Keratinocyte (primary cell): ENCODE measurements around the gene ZEB2.

Source experiments
- CTCF ChIP-seq, 3 experiments: IDR thresholded peaks in 1 of 3; conservative IDR thresholded peaks in 1 of 3; optimal IDR thresholded peaks in 1 of 3; 2 replicates in 2 of 3; 3 replicates in 1 of 3; pipeline versions ENCODE3 to v1.5.1; 2011; ENCODE audit warnings: low read length in 3 of 3, mild to moderate bottlenecking in 3 of 3, moderate library complexity in 2 of 3, control low read depth in 1 of 3, inconsistent platforms in 1 of 3; ENCODE audit not compliant: insufficient read depth in 2 of 3; ENCODE audit errors: extremely low read depth in 1 of 3
- EZH2 ChIP-seq: IDR thresholded peaks from one replicate; pipeline ENCODE4 v1.6.1; 2012; ENCODE audit warnings: inconsistent platforms, mild to moderate bottlenecking, low read length, moderate library complexity

GRCh38 chr2:144379851-144380311 lies 140.0 kb downstream of the ZEB2 start:
- no peak for TF ChIP-seq CTCF (optimal IDR thresholded peaks at IDR 0.05 in 1 of 3, IDR thresholded peaks at IDR 0.05 in 1 of 3, conservative IDR thresholded peaks at IDR 0.05 in 1 of 3; ENCODE audit: extremely low read depth in 1 of 3, insufficient read depth in 2 of 3, low read length in 3 of 3)
- TF ChIP-seq EZH2 = no peak
